Thoracic aorta (tissue), 2 donors: ENCODE results near the gene LMCD1. TPM values are rescaled to one million over a fixed set of nuclear protein-coding genes. Genes with fewer than 3 reads are reported as not detected.

Experiments
- ATAC-seq: fragments of 150-250 bp; one replicate; pipeline ENCODE4 v1.8.0; 2017; ENCODE audit warnings: low read depth; ENCODE audit not compliant: insufficient number of reproducible peaks, low FRiP score
- DNase-seq: peaks from one replicate; pipeline ENCODE4 v3.0.0-alpha.2; 2020; ENCODE audit warnings: low spot score
- H3K27ac ChIP-seq, 2 donors: fragments of 200-600 bp; sonication (generic); 1 replicate in 1 of 2; 2 replicates in 1 of 2; pipeline ENCODE4 v1.5.1; 2016; ENCODE audit warnings: mild to moderate bottlenecking in 2 of 2, moderate library complexity in 2 of 2
- H3K27me3 ChIP-seq: fragments of 200-600 bp; sonication (generic); replicated peaks from 2 replicates; pipeline ENCODE4 v1.6.0; 2016; ENCODE audit warnings: mild to moderate bottlenecking; ENCODE audit not compliant: insufficient read depth
- H3K36me3 ChIP-seq: fragments of 200-600 bp; sonication (generic); one replicate; pipeline ENCODE4 v1.5.1; 2016
- H3K4me1 ChIP-seq, 2 donors: fragments of 200-600 bp; sonication (generic); 1 replicate in 1 of 2; 2 replicates in 1 of 2; pipeline versions ENCODE4 v1.5.1 to v1.6.0; 2016; ENCODE audit warnings: low read depth in 2 of 2, mild to moderate bottlenecking in 1 of 2; ENCODE audit not compliant: control insufficient read depth in 1 of 2
- H3K4me3 ChIP-seq: fragments of 200-600 bp; sonication (generic); 2 replicates; pipeline ENCODE4 v1.5.1; 2016; ENCODE audit warnings: mild to moderate bottlenecking
- H3K9me3 ChIP-seq: fragments of 200-600 bp; sonication (generic); 2 replicates; pipeline ENCODE4 v1.5.1; 2016
- total RNA-seq, 2 donors: library from RNA; depleted of rRNA; stranded (reverse); fragments of >200 nt; gene quantifications; one replicate each; pipeline versions ENCODE4 v1.1.0 to v1.2.3, GENCODE V29; 2016
- TF ChIP-seq, protein P1 (sequence below): fragments of 200-600 bp; sonication (generic); IDR thresholded peaks from one replicate; pipeline ENCODE4 v1.5.1; 2019; ENCODE audit warnings: antibody characterized with exemption

LMCD1 gene
- total RNA-seq, 2 donors from 2014 or later = 813 to 852 TPM

- ATAC-seq = peak; percentile 81
- Histone ChIP-seq H3K27ac (peak overlapping the region; percentile 92 to 96), H3K9me3 (no peaks in the 10 kb centered on the region), H3K4me3 (no peak overlapping the region), H3K4me1 (peaks cover 39 to 89% of the 10 kb centered on the region in 2 donors), H3K27me3 (no peaks in the 10 kb centered on the region), H3K36me3 (no peaks in the 10 kb centered on the region)
- TF ChIP-seq, protein P1, sequence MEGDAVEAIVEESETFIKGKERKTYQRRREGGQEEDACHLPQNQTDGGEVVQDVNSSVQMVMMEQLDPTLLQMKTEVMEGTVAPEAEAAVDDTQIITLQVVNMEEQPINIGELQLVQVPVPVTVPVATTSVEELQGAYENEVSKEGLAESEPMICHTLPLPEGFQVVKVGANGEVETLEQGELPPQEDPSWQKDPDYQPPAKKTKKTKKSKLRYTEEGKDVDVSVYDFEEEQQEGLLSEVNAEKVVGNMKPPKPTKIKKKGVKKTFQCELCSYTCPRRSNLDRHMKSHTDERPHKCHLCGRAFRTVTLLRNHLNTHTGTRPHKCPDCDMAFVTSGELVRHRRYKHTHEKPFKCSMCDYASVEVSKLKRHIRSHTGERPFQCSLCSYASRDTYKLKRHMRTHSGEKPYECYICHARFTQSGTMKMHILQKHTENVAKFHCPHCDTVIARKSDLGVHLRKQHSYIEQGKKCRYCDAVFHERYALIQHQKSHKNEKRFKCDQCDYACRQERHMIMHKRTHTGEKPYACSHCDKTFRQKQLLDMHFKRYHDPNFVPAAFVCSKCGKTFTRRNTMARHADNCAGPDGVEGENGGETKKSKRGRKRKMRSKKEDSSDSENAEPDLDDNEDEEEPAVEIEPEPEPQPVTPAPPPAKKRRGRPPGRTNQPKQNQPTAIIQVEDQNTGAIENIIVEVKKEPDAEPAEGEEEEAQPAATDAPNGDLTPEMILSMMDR = no peak
- peak; percentile 70 for DNase-seq
These were observed 18.5 kb upstream of the LMCD1 start for GRCh38 chr3:8482960-8483665.

DNA sequence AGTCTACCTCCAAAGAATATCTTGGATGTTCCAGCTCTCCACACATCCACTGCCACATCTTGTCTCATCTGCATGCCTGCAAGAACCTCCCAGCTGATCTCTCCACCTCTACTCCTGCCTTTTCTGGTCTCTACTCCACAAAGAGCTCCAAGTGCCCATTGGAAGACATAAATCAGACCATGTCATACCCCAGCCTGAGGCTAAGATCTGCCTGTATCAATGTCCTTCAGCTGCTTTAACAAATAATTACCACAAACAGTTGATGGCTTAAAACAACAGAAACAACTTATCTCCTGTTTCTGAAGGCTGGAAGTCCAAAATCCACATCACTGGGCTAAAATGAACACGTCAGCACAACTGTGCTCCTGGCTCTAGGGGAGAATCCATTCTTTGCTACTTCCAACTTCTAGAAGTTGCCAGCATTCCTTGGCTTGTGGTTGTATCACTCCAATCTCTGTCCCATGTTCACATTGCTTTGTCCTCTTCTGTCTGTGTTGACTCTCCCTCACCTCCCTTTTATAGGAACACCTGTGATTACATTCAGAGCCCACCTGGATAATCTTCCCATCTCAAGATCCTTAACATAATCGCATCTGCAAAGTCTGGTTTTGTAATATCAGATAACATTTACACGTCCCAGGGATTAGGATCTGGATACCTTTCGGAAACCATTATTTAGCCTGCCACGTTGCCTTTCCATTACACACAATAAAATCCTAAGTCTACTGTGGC, 17.0 kb upstream of the LMCD1 start:
- ATAC-seq = no peak
- H3K4me3 ChIP-seq = no peak overlapping the region
- H3K27me3 ChIP-seq = no peaks in the 10 kb centered on the region
- H3K9me3 ChIP-seq = no peaks in the 10 kb centered on the region
- no peaks in the 10 kb centered on the region for H3K36me3 ChIP-seq
- peak overlapping the region; percentile 92 to 96 for H3K27ac ChIP-seq
- DNase-seq = no peak
- peaks cover 46 to 99% of the 10 kb centered on the region in 2 donors for H3K4me1 ChIP-seq
- TF ChIP-seq, protein P1 = no peak

DNA sequence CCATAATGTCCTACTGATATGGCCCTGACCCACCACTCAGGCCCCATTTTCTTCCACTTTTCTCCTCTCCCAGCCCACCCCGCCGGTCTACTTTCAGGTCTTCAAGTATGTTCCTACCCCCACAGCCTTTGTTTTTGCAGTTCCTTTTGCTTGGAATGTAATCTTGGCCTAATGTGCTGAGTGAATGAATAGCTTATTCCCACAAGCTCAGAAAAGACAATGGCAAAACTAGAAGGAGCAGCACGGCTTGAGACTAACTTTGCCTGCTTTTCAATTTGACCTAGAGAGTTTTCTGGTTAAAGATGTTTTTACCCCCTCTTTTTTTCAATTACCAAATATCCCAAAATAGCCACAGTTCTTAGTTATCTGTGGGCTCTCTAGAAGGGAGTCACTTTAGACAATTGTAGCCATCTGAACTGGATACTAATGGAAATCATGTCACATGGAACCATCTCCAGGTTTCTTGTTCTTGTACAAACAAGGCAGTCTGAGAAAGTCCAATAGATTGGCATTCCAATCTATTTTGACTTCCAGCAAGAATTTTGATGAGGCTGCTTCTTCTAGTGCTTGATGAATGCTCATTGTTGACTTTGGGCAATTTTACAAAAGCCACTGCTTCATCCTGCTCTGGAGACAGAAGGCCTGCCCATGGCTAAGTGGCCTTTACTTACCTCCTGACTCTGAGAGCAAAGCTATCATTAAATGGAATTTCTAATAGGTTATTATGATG, 16.3 kb upstream of the LMCD1 start:
- DNase-seq (no peak), ATAC-seq (no peak)
- Histone ChIP-seq H3K9me3 (no peaks in the 10 kb centered on the region), H3K4me1 (peaks cover 50 to 100% of the 10 kb centered on the region in 2 donors), H3K27ac (peak overlapping the region; percentile 92 to 96), H3K27me3 (no peaks in the 10 kb centered on the region), H3K4me3 (no peak overlapping the region), H3K36me3 (no peaks in the 10 kb centered on the region)
- TF ChIP-seq, protein P1 = no peak

GRCh38 chr3:8485943-8486342, 15.7 kb upstream of the LMCD1 start:
- Histone ChIP-seq H3K9me3 (no peaks in the 10 kb centered on the region), H3K4me3 (no peak overlapping the region), H3K4me1 (peaks cover 45 to 100% of the 10 kb centered on the region in 2 donors), H3K27me3 (no peaks in the 10 kb centered on the region), H3K36me3 (no peaks in the 10 kb centered on the region), H3K27ac (peak overlapping the region; percentile 92 to 96)
- ATAC-seq (no peak), DNase-seq (no peak)
- TF ChIP-seq, protein P1 = no peak

GRCh38 chr3:8486434-8486833, 15.2 kb upstream of the LMCD1 start:
- TF ChIP-seq, protein P1 = no peak
- Histone ChIP-seq H3K4me3 (no peak overlapping the region), H3K4me1 (peaks cover 41 to 100% of the 10 kb centered on the region in 2 donors), H3K36me3 (no peaks in the 10 kb centered on the region), H3K27me3 (no peaks in the 10 kb centered on the region), H3K27ac (peak overlapping the region; percentile 92 to 96), H3K9me3 (no peaks in the 10 kb centered on the region)
- ATAC-seq (no peak), DNase-seq (no peak)
